PC-9 (cell line): ENCODE measurements around the gene GREB1L.

Experiments
- CTCF ChIP-seq: fragments of 200-600 bp; sonication (generic); conservative IDR thresholded peaks from 2 replicates; pipeline ENCODE4 v1.6.1; 2017; ENCODE audit warnings: mixed run types, antibody characterized with exemption, mild to moderate bottlenecking, moderate library complexity
- EZH2 ChIP-seq: fragments of 200-600 bp; sonication (generic); IDR thresholded peaks from 2 replicates; pipeline ENCODE4 v1.8.0; 2017; ENCODE audit warnings: antibody characterized with exemption, low read depth

- TF ChIP-seq CTCF (no peak), EZH2 (no peak)
These were observed 221.7 kb downstream of the GREB1L start for GRCh38 chr18:21463718-21464117.
